Spleen (tissue), 7 donors: ENCODE results near the gene C1orf159.

ENCODE experiments used
- POLR2A ChIP-seq, 3 donors: fragments of 450-650 bp; IDR thresholded peaks; one replicate each; pipeline ENCODE4 v1.5.1; 2017; ENCODE audit warnings: antibody characterized with exemption in 3 of 3, mild to moderate bottlenecking in 1 of 3
- POLR2AphosphoS5 ChIP-seq, 3 donors: sonication (generic); formaldehyde crosslinking; IDR thresholded peaks; one replicate each; pipeline ENCODE4 v1.5.1; 2017; ENCODE audit warnings: antibody characterized with exemption in 3 of 3
- TF ChIP-seq, protein P1 (sequence below), 11 experiments: fragments of 200-600 bp in 7 of 11; fragments of 450-650 bp in 4 of 11; sonication (generic) in 4 of 11; IDR thresholded peaks in 8 of 11; conservative IDR thresholded peaks in 3 of 11; 1 replicate in 7 of 11; 2 replicates in 4 of 11; pipeline versions ENCODE4 v1.4.0 to v1.8.0; 2016 to 2021; ENCODE audit warnings: antibody characterized with exemption in 11 of 11, inconsistent platforms in 4 of 11, mild to moderate bottlenecking in 1 of 11
- donor health status: DM: no; HTN: no; CAD: no; lungs with moderate emphysema.
- donor health status: DM: no; HTN: no; CAD: no.
- donor health status: DM: no; HTN: no; CAD: no.

DNA sequence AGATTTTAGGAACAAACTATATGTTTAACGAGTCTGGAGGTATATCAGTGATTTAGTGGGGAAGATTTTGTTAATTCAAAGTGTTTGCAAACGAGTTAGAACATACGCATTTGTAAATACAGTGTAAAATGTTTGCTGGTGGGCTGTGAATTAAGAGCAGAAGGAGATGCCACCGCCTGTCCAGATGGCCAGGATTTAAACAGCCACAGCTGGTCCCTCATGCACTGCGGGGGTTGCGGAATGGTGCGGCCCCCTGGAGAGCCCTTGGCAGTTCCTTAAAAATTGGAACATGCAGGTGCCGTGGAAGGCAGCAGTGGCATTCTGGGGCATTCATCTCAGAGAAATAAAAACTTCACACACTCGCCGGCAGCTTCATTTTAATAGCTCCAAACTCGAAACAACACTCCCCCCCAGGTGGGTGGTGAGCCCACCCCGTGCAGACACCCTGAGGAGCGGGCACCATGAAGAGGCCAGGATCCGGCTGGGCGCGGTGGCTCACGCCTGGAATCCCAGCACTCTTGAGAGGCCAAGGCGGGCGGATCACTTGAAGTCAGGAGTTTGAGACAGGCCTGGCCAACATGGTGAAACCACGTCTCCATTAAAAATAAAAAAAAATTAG, 3.5 kb upstream of the C1orf159 start:
- TF ChIP-seq, protein P1, sequence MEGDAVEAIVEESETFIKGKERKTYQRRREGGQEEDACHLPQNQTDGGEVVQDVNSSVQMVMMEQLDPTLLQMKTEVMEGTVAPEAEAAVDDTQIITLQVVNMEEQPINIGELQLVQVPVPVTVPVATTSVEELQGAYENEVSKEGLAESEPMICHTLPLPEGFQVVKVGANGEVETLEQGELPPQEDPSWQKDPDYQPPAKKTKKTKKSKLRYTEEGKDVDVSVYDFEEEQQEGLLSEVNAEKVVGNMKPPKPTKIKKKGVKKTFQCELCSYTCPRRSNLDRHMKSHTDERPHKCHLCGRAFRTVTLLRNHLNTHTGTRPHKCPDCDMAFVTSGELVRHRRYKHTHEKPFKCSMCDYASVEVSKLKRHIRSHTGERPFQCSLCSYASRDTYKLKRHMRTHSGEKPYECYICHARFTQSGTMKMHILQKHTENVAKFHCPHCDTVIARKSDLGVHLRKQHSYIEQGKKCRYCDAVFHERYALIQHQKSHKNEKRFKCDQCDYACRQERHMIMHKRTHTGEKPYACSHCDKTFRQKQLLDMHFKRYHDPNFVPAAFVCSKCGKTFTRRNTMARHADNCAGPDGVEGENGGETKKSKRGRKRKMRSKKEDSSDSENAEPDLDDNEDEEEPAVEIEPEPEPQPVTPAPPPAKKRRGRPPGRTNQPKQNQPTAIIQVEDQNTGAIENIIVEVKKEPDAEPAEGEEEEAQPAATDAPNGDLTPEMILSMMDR (IDR thresholded peaks at IDR 0.05 in 8 of 11, conservative IDR thresholded peaks at IDR 0.05 in 3 of 11): no peak
- TF ChIP-seq POLR2AphosphoS5 (IDR thresholded peaks at IDR 0.05) (no peak), POLR2A (IDR thresholded peaks at IDR 0.05) (no peak)
